SHP77 treated with DMSO at 0.1 percent for 48 hours (cell line): ENCODE data around the gene AMDHD2.

Experiments used
- DNase-seq: peaks from one replicate; lab custom pipeline; 2025; lab: John Stamatoyannopoulos, UW

The AMDHD2 gene

DNA sequence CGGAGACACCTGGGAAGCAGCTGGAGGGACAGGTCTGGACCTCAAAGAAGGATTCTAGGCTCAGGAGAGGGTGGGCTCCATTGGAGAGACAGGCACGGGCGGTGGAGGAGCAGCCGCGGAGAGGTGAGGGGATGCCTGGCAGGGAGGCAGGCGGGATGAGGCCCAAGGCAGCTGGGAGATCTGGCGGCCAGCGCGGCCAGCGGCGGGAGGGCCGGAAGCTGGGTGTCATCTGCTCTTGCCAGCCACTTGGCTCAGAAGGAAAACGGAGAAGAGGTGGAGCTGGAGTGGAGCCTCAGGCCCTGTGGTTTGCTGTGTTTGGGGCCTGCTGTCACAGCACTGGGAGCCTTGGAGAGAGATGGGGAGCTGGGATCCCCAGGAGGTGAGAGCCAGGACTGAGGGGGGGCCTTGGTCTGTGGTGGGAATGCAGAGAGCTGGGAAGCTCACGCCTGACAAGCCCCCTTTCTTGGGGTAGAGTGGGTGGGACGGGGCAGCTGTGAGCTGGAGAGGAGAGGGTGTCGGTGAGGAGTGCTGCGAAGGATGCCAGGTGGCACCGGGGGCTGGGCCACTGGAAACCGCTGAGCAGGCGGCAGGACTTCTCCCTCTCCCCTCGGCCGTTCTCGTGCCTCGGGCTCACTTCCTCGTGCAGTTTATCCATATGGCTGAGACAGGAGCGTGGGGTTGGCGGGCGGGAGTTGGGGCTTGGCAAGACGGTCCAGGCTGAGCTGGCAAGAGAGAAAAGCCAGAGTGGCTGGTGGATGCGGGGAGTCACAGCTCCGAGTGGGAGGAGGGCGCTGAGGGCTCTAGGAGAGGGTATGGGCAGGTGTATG, 37.2 kb upstream of the AMDHD2 start:
- no peak for DNase-seq

DNA sequence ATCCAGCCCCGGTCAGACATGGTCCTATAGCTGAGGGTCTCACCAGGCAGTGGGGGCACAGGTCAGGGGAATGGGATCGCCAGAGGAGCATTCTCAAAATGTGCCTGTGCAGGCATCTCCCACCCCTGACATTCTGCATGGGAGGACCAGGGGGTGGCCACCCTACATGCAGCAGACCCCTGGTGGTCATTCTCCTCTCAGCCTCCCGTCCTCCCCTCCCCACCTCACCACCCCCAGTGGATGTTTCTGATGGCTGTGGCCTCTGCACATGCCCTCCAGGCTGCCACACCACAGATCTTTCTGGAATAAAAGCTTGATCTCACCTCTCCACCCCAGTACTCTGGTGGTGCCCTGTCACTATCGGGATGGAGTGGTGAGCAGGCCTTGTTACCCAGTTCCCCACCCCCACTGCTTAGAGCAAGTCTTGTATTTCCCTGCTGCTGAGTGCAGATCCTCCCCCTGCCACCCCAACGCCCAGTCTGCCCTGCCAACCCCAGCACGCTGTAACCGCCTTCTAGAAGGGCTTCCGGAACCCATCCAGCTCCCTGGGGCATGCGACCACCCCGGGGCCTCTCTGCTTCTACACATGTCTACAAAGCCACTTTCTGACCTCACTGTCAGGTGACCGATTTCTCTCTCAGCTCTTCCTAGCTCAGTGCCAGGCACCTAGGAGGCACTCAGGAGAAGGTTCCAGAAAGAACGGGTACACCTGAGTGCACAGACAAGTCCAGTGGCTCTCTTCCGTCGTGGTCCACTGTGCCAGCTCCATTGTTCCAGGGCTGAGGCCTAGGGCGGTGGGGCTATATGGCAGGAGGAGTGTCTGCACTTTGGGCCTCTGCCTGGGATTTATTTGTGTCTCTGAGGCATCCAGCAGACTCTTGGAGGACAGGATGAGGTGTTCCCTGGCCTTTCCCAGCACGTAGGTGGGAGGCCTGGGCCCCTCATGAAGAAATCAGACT, 36.0 kb upstream of the AMDHD2 start:
- DNase-seq: no peak

DNA sequence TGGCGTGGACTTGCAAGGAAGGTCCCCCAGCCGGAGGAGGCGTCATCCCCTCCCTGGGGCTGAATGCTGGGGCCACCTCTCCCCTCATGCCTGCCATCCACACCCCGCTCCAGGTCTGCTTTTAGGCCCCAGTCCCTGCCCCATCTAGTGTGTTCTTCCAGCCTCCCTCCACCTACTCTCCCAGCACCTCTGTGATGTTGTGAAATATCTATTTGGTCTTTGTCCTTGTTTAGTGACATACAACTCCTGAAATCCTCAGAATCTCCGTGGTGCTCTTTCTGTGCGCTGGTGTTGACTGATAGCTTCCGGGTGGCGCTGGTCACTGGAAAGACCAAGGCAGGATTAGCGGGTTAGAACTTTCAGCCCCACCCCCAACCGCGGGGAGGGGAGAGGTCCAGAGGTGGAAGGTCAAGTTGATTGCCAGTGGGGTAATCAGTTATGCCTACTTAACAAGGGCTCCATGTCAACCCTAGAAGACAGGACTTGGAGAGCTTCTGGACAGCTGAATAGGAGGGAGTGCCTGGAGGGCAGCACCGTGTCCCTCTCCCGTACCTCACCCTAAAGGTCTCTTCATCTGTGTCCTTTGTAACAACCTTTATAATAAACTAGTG, 35.2 kb upstream of the AMDHD2 start:
- no peak for DNase-seq

DNA sequence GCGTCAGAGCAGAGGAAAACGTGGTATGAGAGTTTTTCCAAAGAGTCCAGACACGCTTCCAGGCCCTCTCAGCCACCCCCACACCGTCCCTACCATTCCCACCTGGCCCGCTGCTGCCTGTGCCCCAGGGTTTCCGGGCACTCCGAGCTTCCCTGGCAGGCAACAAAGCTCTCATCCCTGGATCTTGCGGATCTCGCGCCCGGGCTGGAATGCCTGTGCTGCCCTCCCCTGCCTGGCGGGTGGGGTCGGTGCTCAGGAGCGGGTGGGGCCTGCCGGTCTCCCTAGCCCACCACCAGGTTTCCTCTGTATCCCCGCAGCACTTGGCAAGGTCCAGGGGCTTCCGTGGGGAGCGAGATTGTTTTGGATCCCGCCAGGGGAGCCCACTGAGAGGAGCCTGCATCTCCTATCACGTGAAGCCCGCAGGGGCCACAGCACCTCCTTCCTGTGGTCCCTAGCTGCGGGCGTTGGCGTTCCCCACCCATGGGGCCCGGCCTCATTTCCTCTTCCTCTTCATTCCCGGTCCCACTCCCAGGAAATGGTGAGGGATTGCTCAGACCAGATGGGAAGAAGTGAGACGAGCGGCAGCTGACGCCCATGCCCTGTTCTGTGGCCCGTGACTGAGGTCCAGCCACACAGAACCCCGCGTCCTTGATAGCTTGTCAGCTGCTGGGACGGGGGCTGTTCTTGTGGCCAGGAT, 34.2 kb upstream of the AMDHD2 start:
- DNase-seq: no peak

DNA sequence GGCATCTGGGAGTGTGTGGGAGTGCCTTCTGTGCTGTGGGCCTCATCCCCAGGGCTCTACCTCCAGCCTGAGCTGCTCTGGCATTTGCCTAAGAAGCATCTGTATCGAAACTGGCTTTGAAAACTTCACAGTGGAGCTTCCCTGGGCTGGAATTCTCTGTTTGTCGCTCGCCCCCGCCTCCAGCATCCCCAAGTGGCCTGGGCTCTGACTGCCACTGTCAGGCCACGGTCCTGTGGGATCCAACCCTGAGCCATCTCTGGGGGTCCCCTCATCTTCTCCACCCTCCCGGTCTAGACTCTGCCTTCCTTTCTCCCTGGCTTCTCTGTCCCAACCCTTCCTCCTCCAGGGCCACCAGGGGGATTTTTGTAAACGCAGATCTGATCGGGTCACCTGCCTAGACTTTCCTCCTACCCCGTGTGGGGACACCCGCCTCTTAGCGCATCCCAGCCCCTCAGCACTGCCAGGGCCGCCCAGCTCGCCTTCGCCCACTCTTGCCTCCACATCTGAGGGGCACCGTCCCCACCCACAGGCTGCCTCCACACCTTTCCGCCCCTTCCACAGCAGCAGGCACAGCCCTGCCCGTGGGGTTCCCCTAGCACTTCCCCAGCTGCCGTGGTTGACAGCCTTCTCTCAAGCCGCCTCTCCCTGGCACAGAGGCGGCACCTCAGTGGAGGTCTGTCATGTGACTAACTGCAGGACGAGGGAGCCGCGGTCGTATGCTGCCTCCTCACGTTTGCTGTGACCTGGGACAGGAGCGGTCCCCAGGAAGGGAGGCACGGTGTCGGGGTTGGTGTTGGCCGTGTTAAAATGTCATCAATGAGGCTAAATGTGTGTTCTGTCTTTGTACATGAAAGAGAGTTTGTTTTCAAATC, 33.3 kb upstream of the AMDHD2 start:
- DNase-seq: no peak

DNA sequence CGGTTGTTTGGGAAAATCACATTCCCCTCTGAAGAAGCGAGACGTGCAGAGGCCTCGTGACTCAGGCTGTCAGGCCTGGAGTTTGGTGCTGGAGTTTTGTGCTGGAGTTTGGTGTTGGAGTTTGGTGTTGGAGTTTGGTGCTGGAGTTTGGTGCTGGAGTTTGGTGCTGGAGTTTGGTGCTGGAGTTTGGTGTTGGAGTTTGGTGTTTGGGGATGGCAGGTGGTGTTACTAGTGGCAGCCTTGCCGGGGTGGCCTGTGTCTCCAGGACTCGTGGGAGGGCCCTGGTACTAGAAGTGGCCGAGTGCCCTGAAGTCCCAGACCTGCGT, 32.7 kb upstream of the AMDHD2 start:
- DNase-seq: no peak

DNA sequence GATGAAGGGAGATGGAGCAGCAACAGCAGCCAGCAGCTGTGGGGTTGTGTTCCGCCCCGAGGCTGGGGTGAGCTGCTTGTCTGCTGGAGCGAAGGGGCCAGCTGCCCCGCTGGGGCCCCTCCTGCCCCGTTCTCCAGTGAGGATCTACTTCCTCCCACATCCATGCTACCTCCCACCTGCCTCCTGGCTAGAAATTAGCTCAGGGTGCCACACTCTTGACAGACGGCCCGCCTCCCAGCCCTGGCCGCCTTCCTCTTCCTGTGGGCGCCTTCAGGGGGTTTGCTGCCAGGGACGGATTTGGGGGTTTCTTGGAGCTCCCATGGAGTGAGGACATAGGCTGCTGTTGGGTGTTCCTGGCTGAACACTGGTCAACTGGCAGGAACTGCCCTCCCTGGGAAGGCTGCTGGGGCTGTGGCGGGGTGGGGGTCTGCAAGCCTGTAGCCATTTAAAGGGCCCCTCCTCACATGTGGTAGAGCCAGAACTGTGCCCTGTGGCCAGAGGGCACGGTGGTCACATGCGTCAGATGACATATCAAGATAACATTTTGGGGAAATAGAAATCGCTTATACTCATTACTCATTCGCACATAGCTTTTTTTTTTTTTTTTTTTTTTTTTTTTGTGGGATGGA, 32.2 kb upstream of the AMDHD2 start:
- no peak for DNase-seq

- no peak for DNase-seq
Observed at GRCh38 chr16:2489581-2489980, 30.6 kb upstream of the AMDHD2 start.

DNA sequence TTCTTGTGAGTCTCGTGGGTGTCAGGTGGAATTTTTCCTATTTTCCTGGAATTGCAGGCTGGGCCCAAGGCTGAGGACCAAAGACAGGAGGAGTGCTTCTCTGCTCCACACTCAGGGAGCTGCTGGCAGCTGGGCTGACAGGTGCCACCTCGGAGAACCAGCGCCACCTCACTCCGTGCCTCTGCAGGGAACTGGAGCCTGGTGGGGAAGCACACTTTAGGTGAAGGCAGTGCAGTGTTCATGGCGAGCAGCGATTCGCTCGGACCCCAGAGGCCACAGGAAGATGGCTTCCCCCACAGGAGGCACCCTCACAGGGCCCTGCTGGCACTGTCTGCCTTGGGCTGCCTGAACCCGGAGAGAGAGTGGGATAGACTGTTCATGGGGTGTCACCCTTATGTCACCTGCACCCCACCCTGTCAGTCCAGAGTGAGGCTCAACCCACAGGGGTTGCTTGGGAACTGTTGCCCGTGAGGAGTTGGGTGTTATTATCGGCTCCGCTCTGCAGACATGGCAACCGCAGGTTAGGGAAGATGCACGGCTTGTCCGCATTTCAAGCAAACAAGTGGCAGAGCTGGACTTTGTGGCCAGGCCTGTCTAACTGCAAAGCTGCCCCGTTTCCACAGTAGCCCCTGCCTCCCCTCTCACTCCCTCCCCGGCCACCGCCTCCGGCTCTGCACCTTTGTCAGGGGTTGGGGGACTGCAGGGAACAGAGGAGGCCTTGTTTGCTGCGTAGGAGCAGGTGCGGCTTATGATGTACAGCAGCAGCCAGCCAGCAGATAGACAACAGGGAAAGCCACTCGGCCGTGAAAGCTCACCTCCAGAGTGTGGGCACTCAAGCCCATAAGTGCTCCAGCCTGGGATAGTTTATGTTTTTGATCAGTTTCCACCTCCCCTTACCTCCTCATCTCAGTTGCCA, 29.7 kb upstream of the AMDHD2 start:
- DNase-seq: no peak

GRCh38 chr16:2492292-2492691, 27.9 kb upstream of the AMDHD2 start:
- no peak for DNase-seq

GRCh38 chr16:2493605-2494004, 26.6 kb upstream of the AMDHD2 start:
- no peak for DNase-seq

GRCh38 chr16:2494616-2495015, 25.6 kb upstream of the AMDHD2 start:
- DNase-seq: no peak

- no peak for DNase-seq
Observed at GRCh38 chr16:2495041-2495440, 25.1 kb upstream of the AMDHD2 start.

- no peak for DNase-seq
Observed at GRCh38 chr16:2496223-2497115, 23.7 kb upstream of the AMDHD2 start.

DNA sequence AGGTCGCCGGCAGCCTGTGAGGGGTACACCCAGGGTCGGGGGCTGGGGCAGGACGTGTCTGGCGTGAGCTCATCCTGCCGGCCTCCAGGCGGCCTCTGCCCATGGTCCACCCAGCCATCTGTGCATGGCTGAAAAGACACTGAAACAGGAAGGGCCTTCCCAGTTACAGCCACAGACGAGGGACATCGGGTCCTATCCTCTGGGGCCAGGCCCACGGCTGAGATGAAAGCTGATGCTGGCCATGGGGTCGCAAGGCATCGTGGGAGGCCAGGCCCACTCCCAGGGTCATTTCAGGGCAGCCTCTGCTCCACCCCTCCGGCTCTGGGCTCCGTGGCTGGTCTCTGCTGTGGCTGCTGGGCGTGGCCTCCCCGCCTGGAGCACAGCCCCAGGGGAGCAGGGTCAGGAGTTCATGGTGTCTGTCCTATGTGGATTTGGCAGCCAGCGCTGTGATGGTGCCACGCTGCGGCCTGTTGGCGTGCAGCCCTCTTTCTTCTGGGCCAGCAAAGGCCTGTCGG, 23.0 kb upstream of the AMDHD2 start:
- DNase-seq: no peak

- no peak for DNase-seq
Observed at GRCh38 chr16:2497695-2498484, 22.3 kb upstream of the AMDHD2 start.

- DNase-seq: no peak
Observed at GRCh38 chr16:2498531-2499253, 21.5 kb upstream of the AMDHD2 start.
